Hypothalamus (tissue), 51 donors: ENCODE results near the gene FXYD5.
A peak's percentile ranks its signal among the peaks of the same experiment; 100 is the strongest.
"Not testable (repeated sequence)": the region's sequence is repeated elsewhere in the genome, so short reads cannot be mapped to it uniquely, and the experiment has no call there.

Source experiments
- DNase-seq, 51 donors: peaks; one replicate each; lab custom pipeline; 2025; lab: John Stamatoyannopoulos, UW

The FXYD5 gene

GRCh38 chr19:35170359-35171061 is 16.0 kb downstream of the FXYD5 start:
- no peak for DNase-seq

- DNase-seq = no peak
These were observed 17.2 kb downstream of the FXYD5 start for GRCh38 chr19:35171730-35172129.

GRCh38 chr19:35174226-35174625 is 19.7 kb downstream of the FXYD5 start:
- no peak for DNase-seq

GRCh38 chr19:35176181-35176570 is 21.6 kb downstream of the FXYD5 start:
- DNase-seq = no peak

GRCh38 chr19:35177377-35178274 is 23.1 kb downstream of the FXYD5 start:
- DNase-seq = no peak

GRCh38 chr19:35178701-35179100 is 24.2 kb downstream of the FXYD5 start:
- DNase-seq = no peak

- DNase-seq = no peak
These were observed 25.3 kb downstream of the FXYD5 start for GRCh38 chr19:35179830-35180229.

GRCh38 chr19:35181387-35181786 is 26.9 kb downstream of the FXYD5 start:
- DNase-seq = no peak

- no peak for DNase-seq
These were observed 29.7 kb downstream of the FXYD5 start for GRCh38 chr19:35184267-35184666.

GRCh38 chr19:35184884-35185283 is 30.3 kb downstream of the FXYD5 start:
- DNase-seq = no peak

GRCh38 chr19:35194012-35194984 is 39.8 kb downstream of the FXYD5 start:
- no peak for DNase-seq

GRCh38 chr19:35195830-35196229 is 41.3 kb downstream of the FXYD5 start:
- no peak for DNase-seq

- not testable (repeated sequence) for DNase-seq
These were observed 42.3 kb downstream of the FXYD5 start for GRCh38 chr19:35196861-35197260.

GRCh38 chr19:35199481-35199880 is 44.9 kb downstream of the FXYD5 start:
- DNase-seq = no peak

GRCh38 chr19:35202722-35203688 is 48.5 kb downstream of the FXYD5 start:
- no peak for DNase-seq

- DNase-seq = peak in 1 of 51 donors; percentile 2
These were observed 50.5 kb downstream of the FXYD5 start for GRCh38 chr19:35204799-35205732.

- no peak for DNase-seq
These were observed 51.3 kb downstream of the FXYD5 start for GRCh38 chr19:35205733-35206323.

- DNase-seq = no peak
These were observed 51.8 kb downstream of the FXYD5 start for GRCh38 chr19:35206379-35206778.
